Measurements from ENCODE around the gene FRMPD4.

Gene FRMPD4

DNA sequence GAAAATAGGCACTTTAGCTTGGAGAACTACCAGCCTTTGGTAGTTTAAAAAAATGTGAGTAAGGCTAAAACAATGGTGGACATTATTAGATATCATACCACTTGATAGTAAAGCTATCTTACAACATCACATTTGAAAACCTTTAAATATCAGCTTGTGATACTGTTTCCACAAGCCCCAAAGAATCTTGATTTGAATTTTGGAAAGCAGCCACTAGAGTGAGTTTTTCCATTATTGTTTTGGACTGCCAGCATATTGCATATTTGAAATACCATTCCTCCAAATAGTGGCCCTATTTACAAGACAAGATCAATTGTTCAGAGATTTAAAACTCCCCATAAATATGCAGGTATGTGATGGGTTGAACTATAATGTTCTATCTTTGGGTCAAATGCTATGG lies 349.9 kb downstream of the FRMPD4 start:
- no peak for DNase-seq
- Histone ChIP-seq H3K36me3 (no peaks in the 10 kb centered on the region), H3K27me3 (no peaks in the 10 kb centered on the region), H3K4me3 (no peak overlapping the region), H3K4me1 (no peaks in the 10 kb centered on the region), H3K9me3 (no peaks in the 10 kb centered on the region), H3K27ac (no peak overlapping the region)
- intact Hi-C loops (cut with DNase I; ENCODE audit: low total_unique reads) = no loop called here
- TF ChIP-seq CTCF (IDR thresholded peaks at IDR 0.05) = no peak

DNA sequence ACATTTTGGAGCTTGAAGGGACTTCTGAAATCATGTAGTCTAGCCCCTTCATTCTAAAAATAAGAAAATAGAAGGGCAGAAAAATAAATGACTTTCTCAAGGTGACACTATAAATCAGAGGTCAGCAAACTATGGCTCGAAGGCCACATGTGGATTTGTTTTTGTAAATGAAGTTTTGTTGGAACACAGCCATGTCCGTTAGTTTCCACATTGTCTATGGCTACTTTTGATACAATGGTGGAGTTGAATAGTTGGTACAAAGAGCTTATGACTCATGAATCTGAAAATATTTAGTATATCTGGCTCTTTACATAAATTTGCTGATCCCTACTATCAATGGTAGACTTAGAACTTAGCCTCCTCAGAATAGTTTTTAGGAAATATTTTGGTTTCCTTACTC lies 350.5 kb downstream of the FRMPD4 start:
- intact Hi-C loops (cut with DNase I; ENCODE audit: low total_unique reads) = no loop called here
- DNase-seq = no peak
- H3K9me3 ChIP-seq = no peaks in the 10 kb centered on the region
- no peaks in the 10 kb centered on the region for H3K27me3 ChIP-seq
- H3K27ac ChIP-seq = no peak overlapping the region
- no peak overlapping the region for H3K4me3 ChIP-seq
- no peaks in the 10 kb centered on the region for H3K36me3 ChIP-seq
- H3K4me1 ChIP-seq = no peaks in the 10 kb centered on the region
- no peak for TF ChIP-seq CTCF (IDR thresholded peaks at IDR 0.05)

GRCh38 chrX:12489341-12489740 lies 351.1 kb downstream of the FRMPD4 start:
- H3K27me3 ChIP-seq = no peaks in the 10 kb centered on the region
- intact Hi-C loops (cut with DNase I; ENCODE audit: low total_unique reads) = no loop called here
- no peak for DNase-seq
- H3K9me3 ChIP-seq = no peaks in the 10 kb centered on the region
- no peak overlapping the region for H3K4me3 ChIP-seq
- TF ChIP-seq CTCF (IDR thresholded peaks at IDR 0.05) = no peak
- H3K4me1 ChIP-seq = no peaks in the 10 kb centered on the region
- H3K36me3 ChIP-seq = no peaks in the 10 kb centered on the region
- no peak overlapping the region for H3K27ac ChIP-seq

DNA sequence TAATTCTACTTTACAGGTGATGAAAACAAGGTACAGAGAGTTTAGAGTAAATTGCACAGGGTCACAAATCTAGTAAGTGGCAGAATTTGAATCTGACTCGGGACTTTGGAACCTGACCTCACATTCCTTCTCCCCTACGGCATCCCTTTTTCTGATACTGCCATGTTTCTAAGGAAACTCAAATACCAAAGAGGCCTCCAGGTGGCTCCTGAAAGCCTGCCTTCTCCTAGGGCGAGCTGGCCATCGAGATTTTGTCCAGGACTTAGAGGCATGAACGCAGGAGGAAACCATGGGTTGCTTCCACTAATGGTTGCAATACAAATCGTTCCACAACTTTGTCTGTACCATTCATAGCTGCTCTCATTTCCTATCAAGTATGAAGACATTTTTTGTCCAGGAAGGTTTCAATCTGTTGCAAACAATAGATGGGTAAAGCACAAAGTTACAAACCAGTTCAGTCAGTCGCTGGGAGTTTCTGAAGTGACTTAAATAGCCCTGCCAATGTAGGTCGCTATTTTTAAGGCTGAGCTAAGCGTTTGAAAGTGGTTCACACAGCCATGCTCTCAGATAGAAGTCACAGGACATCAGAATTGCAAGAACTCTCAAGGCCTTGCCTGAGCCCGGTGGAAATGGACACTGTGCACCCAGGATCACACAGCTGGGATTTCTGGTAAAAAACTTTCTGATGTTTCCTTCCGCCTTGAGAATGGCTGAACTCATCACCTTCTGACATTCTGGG lies 356.3 kb downstream of the FRMPD4 start:
- intact Hi-C loops (cut with DNase I; ENCODE audit: low total_unique reads) = no loop called here
- Histone ChIP-seq H3K27ac (no peak overlapping the region), H3K4me3 (no peak overlapping the region), H3K27me3 (no peaks in the 10 kb centered on the region), H3K4me1 (no peaks in the 10 kb centered on the region), H3K36me3 (no peaks in the 10 kb centered on the region), H3K9me3 (no peaks in the 10 kb centered on the region)
- no peak for TF ChIP-seq CTCF (IDR thresholded peaks at IDR 0.05)
- no peak for DNase-seq

- H3K27ac ChIP-seq = no peak overlapping the region
- no peak overlapping the region for H3K4me3 ChIP-seq
- H3K36me3 ChIP-seq = no peaks in the 10 kb centered on the region
- H3K4me1 ChIP-seq = no peaks in the 10 kb centered on the region
- intact Hi-C loops (cut with DNase I; ENCODE audit: low total_unique reads) = no loop called here
- TF ChIP-seq CTCF (IDR thresholded peaks at IDR 0.05) = no peak
- no peak for DNase-seq
- H3K27me3 ChIP-seq = no peaks in the 10 kb centered on the region
- no peaks in the 10 kb centered on the region for H3K9me3 ChIP-seq
These were observed 358.1 kb downstream of the FRMPD4 start for GRCh38 chrX:12496343-12496742.
